ENCODE measurements around the gene YAE1. TPM values are rescaled to one million over a fixed set of nuclear protein-coding genes. Genes with fewer than 3 reads are reported as not detected.

YAE1 gene
- total and polyA plus RNA-seq, 2 experiments from 2014 or later, result 29.6 to 36.3 TPM

DNA sequence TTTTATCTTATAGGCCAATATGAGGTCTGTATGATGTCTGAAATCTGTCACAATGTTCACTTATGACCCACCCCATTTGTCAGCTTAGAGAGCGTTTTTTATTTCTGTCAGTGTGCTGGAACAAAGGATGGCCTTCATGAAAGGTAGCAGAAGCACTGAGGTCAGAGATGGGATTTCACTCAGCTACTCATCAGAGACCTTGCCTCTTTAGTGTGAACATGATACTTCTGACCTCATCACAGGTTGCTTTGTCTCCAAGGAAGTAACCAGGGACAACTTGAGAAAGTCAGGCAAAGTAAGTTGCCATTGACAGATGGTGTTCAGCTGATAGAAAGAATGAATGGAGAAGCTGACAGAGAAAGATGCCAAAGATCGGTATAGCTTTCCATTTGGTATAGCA is 16.3 kb downstream of the YAE1 start:
- no peak overlapping the region for H3K4me2 ChIP-seq
- no peak overlapping the region for H3K27ac ChIP-seq
- WGBS (ENCODE audit: low lambda C conversion rate, missing lambda C conversion rate), result 90% methylated on average over 2 of the region's 2 CpGs
- no peak overlapping the region for H3K4me3 ChIP-seq
- TF ChIP-seq EZH2 (IDR thresholded peaks at IDR 0.05; ENCODE audit: borderline replicate concordance), result no peak
- TF ChIP-seq, protein P1, sequence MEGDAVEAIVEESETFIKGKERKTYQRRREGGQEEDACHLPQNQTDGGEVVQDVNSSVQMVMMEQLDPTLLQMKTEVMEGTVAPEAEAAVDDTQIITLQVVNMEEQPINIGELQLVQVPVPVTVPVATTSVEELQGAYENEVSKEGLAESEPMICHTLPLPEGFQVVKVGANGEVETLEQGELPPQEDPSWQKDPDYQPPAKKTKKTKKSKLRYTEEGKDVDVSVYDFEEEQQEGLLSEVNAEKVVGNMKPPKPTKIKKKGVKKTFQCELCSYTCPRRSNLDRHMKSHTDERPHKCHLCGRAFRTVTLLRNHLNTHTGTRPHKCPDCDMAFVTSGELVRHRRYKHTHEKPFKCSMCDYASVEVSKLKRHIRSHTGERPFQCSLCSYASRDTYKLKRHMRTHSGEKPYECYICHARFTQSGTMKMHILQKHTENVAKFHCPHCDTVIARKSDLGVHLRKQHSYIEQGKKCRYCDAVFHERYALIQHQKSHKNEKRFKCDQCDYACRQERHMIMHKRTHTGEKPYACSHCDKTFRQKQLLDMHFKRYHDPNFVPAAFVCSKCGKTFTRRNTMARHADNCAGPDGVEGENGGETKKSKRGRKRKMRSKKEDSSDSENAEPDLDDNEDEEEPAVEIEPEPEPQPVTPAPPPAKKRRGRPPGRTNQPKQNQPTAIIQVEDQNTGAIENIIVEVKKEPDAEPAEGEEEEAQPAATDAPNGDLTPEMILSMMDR (IDR thresholded peaks at IDR 0.05; ENCODE audit: poor library complexity), result no peak
- no peak for TF ChIP-seq EZH2phosphoT487 (IDR thresholded peaks at IDR 0.05; ENCODE audit: low read depth, severe bottlenecking, unreplicated experiment)
- H4K20me1 ChIP-seq (ENCODE audit: insufficient read depth, poor library complexity, severe bottlenecking), result no peaks in the 10 kb centered on the region
- H3K79me2 ChIP-seq, result no peaks in the 10 kb centered on the region
- H3K9me3 ChIP-seq (ENCODE audit: low read depth), result no peaks in the 10 kb centered on the region
- no peaks in the 10 kb centered on the region for H3K9me2 ChIP-seq (replicated peaks; ENCODE audit: insufficient read depth)
- no peaks in the 10 kb centered on the region for H3K4me1 ChIP-seq (ENCODE audit: insufficient read depth)
- no peak for DNase-seq (ENCODE audit: low spot score)
- H3K27me3 ChIP-seq, result no peaks in the 10 kb centered on the region
- H3K36me3 ChIP-seq (replicated peaks; ENCODE audit: insufficient read depth, low read depth), result no peaks in the 10 kb centered on the region
- no peak overlapping the region for H2AFZ ChIP-seq

DNA sequence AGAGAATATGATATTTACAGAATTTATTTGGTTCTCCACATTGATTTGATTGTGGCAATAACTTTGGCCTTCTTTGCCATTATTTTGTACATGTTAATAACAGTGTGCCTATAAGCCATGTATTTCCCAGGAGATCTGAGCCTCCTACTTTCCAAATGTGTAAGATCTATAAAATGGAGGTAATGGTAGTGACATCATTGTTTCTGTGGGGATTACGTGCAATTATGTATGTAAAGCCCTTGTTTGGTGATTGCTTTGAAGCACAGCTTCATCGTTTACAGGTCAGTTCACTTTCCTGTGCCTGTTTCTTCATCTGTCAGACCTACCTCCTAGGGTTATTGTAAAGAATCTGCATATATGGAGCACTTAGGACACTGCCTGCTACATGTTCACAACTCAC is 17.3 kb downstream of the YAE1 start:
- Histone ChIP-seq H3K36me3 (replicated peaks; ENCODE audit: insufficient read depth, low read depth) (no peaks in the 10 kb centered on the region), H3K9me3 (ENCODE audit: low read depth) (no peaks in the 10 kb centered on the region), H3K4me1 (ENCODE audit: insufficient read depth) (no peaks in the 10 kb centered on the region), H3K4me2 (no peak overlapping the region), H3K4me3 (no peak overlapping the region), H3K27ac (no peak overlapping the region), H3K27me3 (no peaks in the 10 kb centered on the region), H2AFZ (no peak overlapping the region), H3K9me2 (replicated peaks; ENCODE audit: insufficient read depth) (no peaks in the 10 kb centered on the region), H3K79me2 (no peaks in the 10 kb centered on the region), H4K20me1 (ENCODE audit: insufficient read depth, poor library complexity, severe bottlenecking) (no peaks in the 10 kb centered on the region)
- DNase-seq (ENCODE audit: low spot score), result no peak
- 67% methylated on average over 2 of the region's 2 CpGs for WGBS (ENCODE audit: low lambda C conversion rate, missing lambda C conversion rate)
- no peak for TF ChIP-seq EZH2 (IDR thresholded peaks at IDR 0.05; ENCODE audit: borderline replicate concordance)
- TF ChIP-seq, protein P1 (IDR thresholded peaks at IDR 0.05; ENCODE audit: poor library complexity), result no peak
- no peak for TF ChIP-seq EZH2phosphoT487 (IDR thresholded peaks at IDR 0.05; ENCODE audit: low read depth, severe bottlenecking, unreplicated experiment)

DNA sequence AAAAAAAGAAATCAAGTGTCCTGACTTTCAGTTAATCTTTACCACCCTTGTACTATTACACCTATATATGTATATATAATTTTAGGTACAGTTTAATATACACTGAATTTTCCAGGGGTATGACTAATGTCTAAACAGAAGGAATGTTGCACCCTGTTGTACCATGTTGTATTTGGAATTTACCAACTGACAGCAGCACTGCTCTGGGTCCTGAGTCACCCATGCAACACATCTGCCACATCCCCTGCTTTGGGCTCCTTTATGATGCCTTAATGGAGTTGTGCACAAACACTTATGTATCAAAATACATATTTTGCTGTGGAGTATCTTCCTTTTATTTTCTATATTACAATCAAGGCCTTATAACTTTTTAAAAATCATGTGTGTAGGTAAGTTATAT is 21.2 kb downstream of the YAE1 start:
- Histone ChIP-seq H3K27me3 (no peaks in the 10 kb centered on the region), H3K36me3 (replicated peaks; ENCODE audit: insufficient read depth, low read depth) (no peaks in the 10 kb centered on the region), H3K9me2 (replicated peaks; ENCODE audit: insufficient read depth) (no peaks in the 10 kb centered on the region), H3K4me2 (no peak overlapping the region), H3K4me1 (ENCODE audit: insufficient read depth) (no peaks in the 10 kb centered on the region), H4K20me1 (ENCODE audit: insufficient read depth, poor library complexity, severe bottlenecking) (no peaks in the 10 kb centered on the region), H2AFZ (no peak overlapping the region), H3K27ac (no peak overlapping the region), H3K79me2 (no peaks in the 10 kb centered on the region), H3K9me3 (ENCODE audit: low read depth) (no peaks in the 10 kb centered on the region), H3K4me3 (no peak overlapping the region)
- no peak for TF ChIP-seq EZH2 (IDR thresholded peaks at IDR 0.05; ENCODE audit: borderline replicate concordance)
- no peak for TF ChIP-seq EZH2phosphoT487 (IDR thresholded peaks at IDR 0.05; ENCODE audit: low read depth, severe bottlenecking, unreplicated experiment)
- TF ChIP-seq, protein P1 (IDR thresholded peaks at IDR 0.05; ENCODE audit: poor library complexity), result no peak
- DNase-seq (ENCODE audit: low spot score), result no peak

DNA sequence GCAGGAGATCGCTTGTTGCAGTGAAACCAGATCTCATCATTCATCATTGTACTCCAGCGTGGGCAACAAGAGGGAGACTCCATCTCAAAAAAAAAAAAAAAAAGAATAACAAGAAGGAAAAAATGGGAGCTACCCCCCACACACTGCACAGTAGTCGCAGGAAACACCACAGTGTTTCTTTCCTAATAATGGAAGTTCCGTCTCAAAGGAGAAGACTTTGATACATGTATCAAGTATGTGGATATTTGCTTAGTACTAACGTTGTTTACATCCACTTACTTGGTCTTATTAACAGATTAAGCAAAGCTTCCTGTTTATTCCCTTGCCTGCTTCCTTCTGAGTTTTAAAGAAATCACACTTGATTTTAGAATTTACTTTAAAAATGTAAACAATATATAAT is 22.2 kb downstream of the YAE1 start:
- DNase-seq (ENCODE audit: low spot score), result no peak
- TF ChIP-seq EZH2phosphoT487 (IDR thresholded peaks at IDR 0.05; ENCODE audit: low read depth, severe bottlenecking, unreplicated experiment) (no peak), EZH2 (IDR thresholded peaks at IDR 0.05; ENCODE audit: borderline replicate concordance) (no peak)
- TF ChIP-seq, protein P1 (IDR thresholded peaks at IDR 0.05; ENCODE audit: poor library complexity), result no peak
- Histone ChIP-seq H3K9me3 (ENCODE audit: low read depth) (no peaks in the 10 kb centered on the region), H3K4me2 (no peak overlapping the region), H3K27me3 (no peaks in the 10 kb centered on the region), H3K79me2 (no peaks in the 10 kb centered on the region), H3K36me3 (replicated peaks; ENCODE audit: insufficient read depth, low read depth) (no peaks in the 10 kb centered on the region), H3K9me2 (replicated peaks; ENCODE audit: insufficient read depth) (no peaks in the 10 kb centered on the region), H4K20me1 (ENCODE audit: insufficient read depth, poor library complexity, severe bottlenecking) (no peaks in the 10 kb centered on the region), H2AFZ (no peak overlapping the region), H3K4me1 (ENCODE audit: insufficient read depth) (no peaks in the 10 kb centered on the region), H3K27ac (no peak overlapping the region), H3K4me3 (no peak overlapping the region)
- 73% methylated on average over 5 of the region's 5 CpGs for WGBS (ENCODE audit: low lambda C conversion rate, missing lambda C conversion rate)
